A549 (cell line): ENCODE measurements around the gene TXNRD1. TPM values are rescaled to one million over a fixed set of nuclear protein-coding genes. Genes with fewer than 3 reads are reported as not detected.

Experiments used
- BHLHE40 ChIP-seq: IDR thresholded peaks from 2 replicates; pipeline ENCODE4 v1.6.1; 2012; ENCODE audit warnings: low read depth, low read length, inconsistent platforms
- CBX2 ChIP-seq: fragments of 200-600 bp; sonication (generic); IDR thresholded peaks from 2 replicates; pipeline ENCODE4 v1.6.1; 2016; ENCODE audit warnings: low read depth, mild to moderate bottlenecking, borderline replicate concordance
- CHD2 ChIP-seq: fragments of 150-350 bp; IDR thresholded peaks from 2 replicates; pipeline ENCODE4 v1.6.1; 2014; ENCODE audit warnings: low read length; ENCODE audit not compliant: partially characterized antibody
- CHD4 ChIP-seq: fragments of 200-600 bp; sonication (generic); IDR thresholded peaks from 2 replicates; pipeline ENCODE4 v1.6.1; 2016; ENCODE audit warnings: antibody characterized with exemption, mild to moderate bottlenecking, borderline replicate concordance
- EHMT2 ChIP-seq: fragments of 200-600 bp; sonication (generic); IDR thresholded peaks from 2 replicates; pipeline ENCODE4 v1.6.1; 2016; ENCODE audit warnings: antibody characterized with exemption, low read depth, mild to moderate bottlenecking, moderate library complexity
- FOSB ChIP-seq: fragments of 250-450 bp; sonication (Bioruptor Pico); IDR thresholded peaks from 2 replicates; pipeline ENCODE4 v1.5.0; 2020; ENCODE audit warnings: mild to moderate bottlenecking, moderate library complexity
- FOSL2 ChIP-seq, 2 experiments: fragments of 450-650 bp in 1 of 2; fragments of >200 bp in 1 of 2; sonication (Bioruptor Twin) in 1 of 2; formaldehyde crosslinking; IDR thresholded peaks; 2 replicates each; pipeline versions ENCODE4 v1.5.0 to v1.6.1; 2016 to 2020; ENCODE audit warnings: mild to moderate bottlenecking in 1 of 2, moderate library complexity in 1 of 2
- FOXS1 ChIP-seq: fragments of 250-450 bp; sonication (Bioruptor Pico); IDR thresholded peaks from 2 replicates; pipeline ENCODE4 v1.5.0; 2020; ENCODE audit warnings: mild to moderate bottlenecking, moderate library complexity
- GATA3 ChIP-seq: IDR thresholded peaks from 2 replicates; pipeline ENCODE4 v1.6.1; 2012; ENCODE audit warnings: borderline replicate concordance
- HDAC2 ChIP-seq: fragments of 200-600 bp; sonication (generic); IDR thresholded peaks from 2 replicates; pipeline ENCODE4 v1.6.1; 2016
- HOXA7 ChIP-seq: fragments of 250-450 bp; sonication (Bioruptor Pico); IDR thresholded peaks from 2 replicates; pipeline ENCODE4 v1.5.0; 2020; ENCODE audit warnings: mild to moderate bottlenecking, moderate library complexity
- HOXB5 ChIP-seq: fragments of 250-450 bp; sonication (Bioruptor Pico); IDR thresholded peaks from 2 replicates; pipeline ENCODE4 v1.5.0; 2020; ENCODE audit warnings: mild to moderate bottlenecking, moderate library complexity
- JUN ChIP-seq, 2 experiments: fragments of >200 bp; sonication (Bioruptor Twin); formaldehyde crosslinking; IDR thresholded peaks; 2 replicates in 1 of 2; 3 replicates in 1 of 2; pipeline ENCODE4 v1.6.1; 2016 to 2017
- KDM1A ChIP-seq: fragments of 200-600 bp; sonication (generic); IDR thresholded peaks from 2 replicates; pipeline ENCODE4 v1.6.1; 2016; ENCODE audit warnings: low read depth, mild to moderate bottlenecking
- MAFK ChIP-seq: fragments of 450-650 bp; IDR thresholded peaks from 2 replicates; pipeline ENCODE4 v1.6.1; 2014; ENCODE audit not compliant: partially characterized antibody
- MAZ ChIP-seq: fragments of 150-350 bp; IDR thresholded peaks from 2 replicates; pipeline ENCODE4 v1.6.1; 2014; ENCODE audit warnings: antibody characterized with exemption, low read depth, low read length, borderline replicate concordance
- NFE2L2 ChIP-seq: fragments of 150-350 bp; conservative IDR thresholded peaks from 2 replicates; pipeline ENCODE4 v1.6.1; 2014; ENCODE audit warnings: low read length
- PHF8 ChIP-seq: fragments of 200-600 bp; sonication (generic); IDR thresholded peaks from 2 replicates; pipeline ENCODE4 v1.6.1; 2016; ENCODE audit warnings: low read depth, mild to moderate bottlenecking, antibody characterized with exemption, moderate library complexity, borderline replicate concordance
- POLR2A ChIP-seq: IDR thresholded peaks from 2 replicates; pipeline ENCODE4 v1.6.1; 2012; ENCODE audit warnings: mild to moderate bottlenecking, low read length
- POLR2AphosphoS2 ChIP-seq: conservative IDR thresholded peaks from 2 replicates; pipeline ENCODE4 v1.6.1; 2012; ENCODE audit warnings: low read length, improper control_type of control experiment, inconsistent platforms
- RARB ChIP-seq: fragments of 250-450 bp; sonication (Bioruptor Pico); IDR thresholded peaks from 2 replicates; pipeline ENCODE4 v1.8.0; 2021; ENCODE audit warnings: mild to moderate bottlenecking, moderate library complexity
- RCOR1 ChIP-seq: fragments of 150-350 bp; IDR thresholded peaks from 2 replicates; pipeline ENCODE4 v1.6.1; 2014; ENCODE audit warnings: antibody characterized with exemption, low read length, low read depth
- RFX5 ChIP-seq: fragments of 450-650 bp; IDR thresholded peaks from 2 replicates; pipeline ENCODE4 v1.7.1; 2014; ENCODE audit warnings: antibody characterized with exemption, mild to moderate bottlenecking, moderate library complexity
- SREBF2 ChIP-seq: fragments of 450-650 bp; IDR thresholded peaks from 2 replicates; pipeline ENCODE4 v1.6.1; 2014; ENCODE audit warnings: mild to moderate bottlenecking, moderate library complexity
- ZNF302 ChIP-seq: fragments of 250-450 bp; sonication (Bioruptor Pico); IDR thresholded peaks from 2 replicates; pipeline ENCODE4 v1.9.0; 2021; ENCODE audit warnings: inconsistent platforms, mild to moderate bottlenecking, moderate library complexity
- polyA plus RNA-seq, 4 experiments: library from polyadenylated mRNA; depleted of rRNA in 3 of 4; stranded (reverse); fragments of >200 nt; fragmentation: RNase III in 1 of 4; extraction: RNeasy Plus Mini Kit Qiagen cat#74134 plus additional on column Dnase treatment in 1 of 4; gene quantifications; 2 replicates in 3 of 4; 3 replicates in 1 of 4; pipeline ENCODE4 v1.2.3, GENCODE V29; 2011 to 2017
- TF ChIP-seq, protein P1 (sequence below): fragments of 200-600 bp; sonication (generic); IDR thresholded peaks from 2 replicates; pipeline ENCODE4 v1.6.1; 2016; ENCODE audit warnings: antibody characterized with exemption, mild to moderate bottlenecking, moderate library complexity
- TF ChIP-seq, protein P2 (sequence below): fragments of >200 bp; sonication (Bioruptor Twin); formaldehyde crosslinking; IDR thresholded peaks from 2 replicates; pipeline ENCODE4 v1.6.1; 2016
- TF ChIP-seq, protein P3 (sequence below): fragments of >200 bp; sonication (Bioruptor Twin); formaldehyde crosslinking; IDR thresholded peaks from 3 replicates; pipeline ENCODE4 v1.5.1; 2016
- TF ChIP-seq, protein P4 (sequence below): fragments of 250-450 bp; sonication (Bioruptor Pico); IDR thresholded peaks from 2 replicates; pipeline ENCODE4 v1.5.0; 2020; ENCODE audit warnings: low read depth, mild to moderate bottlenecking, moderate library complexity
- TF ChIP-seq, protein P5 (sequence below): IDR thresholded peaks from 2 replicates; pipeline ENCODE4 v1.6.1; 2012
- TF ChIP-seq, protein P6 (sequence below): fragments of 250-450 bp; sonication (Bioruptor Pico); IDR thresholded peaks from 2 replicates; pipeline ENCODE4 v1.5.0; 2021; ENCODE audit warnings: mild to moderate bottlenecking, moderate library complexity, borderline replicate concordance
- TF ChIP-seq, protein P7 (sequence below): IDR thresholded peaks from 2 replicates; pipeline ENCODE4 v1.6.1; 2012
- TF ChIP-seq, protein P8 (sequence below): fragments of 450-650 bp; IDR thresholded peaks from 2 replicates; pipeline ENCODE4 v1.6.1; 2014; ENCODE audit warnings: antibody characterized with exemption

The TXNRD1 gene
- polyA plus RNA-seq, 2 of the 4 experiments (the other 2 are of a cell fraction) = 899 to 1,230 TPM

DNA sequence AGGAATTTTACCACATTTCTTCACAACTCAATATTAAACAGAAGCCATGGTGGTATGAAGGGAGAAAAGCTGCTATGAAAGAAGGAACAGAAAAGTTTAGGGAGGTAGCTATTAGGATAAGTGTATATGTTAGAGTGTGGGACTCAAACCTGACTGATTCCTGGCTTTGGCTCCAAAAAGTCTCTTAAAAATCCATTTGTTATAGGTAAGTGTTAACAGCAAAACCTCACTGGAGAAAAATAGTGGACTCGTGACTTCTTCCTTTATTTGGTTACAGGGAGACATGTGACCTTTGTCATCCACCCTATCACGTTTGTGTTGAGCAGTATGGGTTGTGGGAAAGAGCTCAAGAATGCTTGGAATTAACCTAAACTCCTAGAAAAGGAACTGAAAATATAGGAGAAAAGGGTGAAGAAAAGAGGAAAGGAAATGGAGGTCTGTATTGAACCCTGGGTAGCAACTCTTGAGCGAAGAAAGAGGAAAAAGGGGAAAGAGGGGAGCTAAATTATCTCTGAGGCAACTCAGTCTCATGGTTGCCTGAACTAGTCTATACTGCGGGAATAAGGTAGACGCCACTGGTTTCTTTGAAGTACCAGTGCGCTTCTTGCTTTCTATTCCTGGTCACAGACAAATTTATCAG lies 84.4 kb downstream of the TXNRD1 start (continued):
- TF ChIP-seq, protein P1, sequence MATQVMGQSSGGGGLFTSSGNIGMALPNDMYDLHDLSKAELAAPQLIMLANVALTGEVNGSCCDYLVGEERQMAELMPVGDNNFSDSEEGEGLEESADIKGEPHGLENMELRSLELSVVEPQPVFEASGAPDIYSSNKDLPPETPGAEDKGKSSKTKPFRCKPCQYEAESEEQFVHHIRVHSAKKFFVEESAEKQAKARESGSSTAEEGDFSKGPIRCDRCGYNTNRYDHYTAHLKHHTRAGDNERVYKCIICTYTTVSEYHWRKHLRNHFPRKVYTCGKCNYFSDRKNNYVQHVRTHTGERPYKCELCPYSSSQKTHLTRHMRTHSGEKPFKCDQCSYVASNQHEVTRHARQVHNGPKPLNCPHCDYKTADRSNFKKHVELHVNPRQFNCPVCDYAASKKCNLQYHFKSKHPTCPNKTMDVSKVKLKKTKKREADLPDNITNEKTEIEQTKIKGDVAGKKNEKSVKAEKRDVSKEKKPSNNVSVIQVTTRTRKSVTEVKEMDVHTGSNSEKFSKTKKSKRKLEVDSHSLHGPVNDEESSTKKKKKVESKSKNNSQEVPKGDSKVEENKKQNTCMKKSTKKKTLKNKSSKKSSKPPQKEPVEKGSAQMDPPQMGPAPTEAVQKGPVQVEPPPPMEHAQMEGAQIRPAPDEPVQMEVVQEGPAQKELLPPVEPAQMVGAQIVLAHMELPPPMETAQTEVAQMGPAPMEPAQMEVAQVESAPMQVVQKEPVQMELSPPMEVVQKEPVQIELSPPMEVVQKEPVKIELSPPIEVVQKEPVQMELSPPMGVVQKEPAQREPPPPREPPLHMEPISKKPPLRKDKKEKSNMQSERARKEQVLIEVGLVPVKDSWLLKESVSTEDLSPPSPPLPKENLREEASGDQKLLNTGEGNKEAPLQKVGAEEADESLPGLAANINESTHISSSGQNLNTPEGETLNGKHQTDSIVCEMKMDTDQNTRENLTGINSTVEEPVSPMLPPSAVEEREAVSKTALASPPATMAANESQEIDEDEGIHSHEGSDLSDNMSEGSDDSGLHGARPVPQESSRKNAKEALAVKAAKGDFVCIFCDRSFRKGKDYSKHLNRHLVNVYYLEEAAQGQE = no peak
- TF ChIP-seq CBX2 = no peak
- TF ChIP-seq, protein P2, sequence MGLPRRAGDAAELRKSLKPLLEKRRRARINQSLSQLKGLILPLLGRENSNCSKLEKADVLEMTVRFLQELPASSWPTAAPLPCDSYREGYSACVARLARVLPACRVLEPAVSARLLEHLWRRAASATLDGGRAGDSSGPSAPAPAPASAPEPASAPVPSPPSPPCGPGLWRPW = no peak
- TF ChIP-seq MAFK = no peak
- TF ChIP-seq FOSB (CRISPR knock-in tag) = peak; percentile 95
- TF ChIP-seq, protein P3, sequence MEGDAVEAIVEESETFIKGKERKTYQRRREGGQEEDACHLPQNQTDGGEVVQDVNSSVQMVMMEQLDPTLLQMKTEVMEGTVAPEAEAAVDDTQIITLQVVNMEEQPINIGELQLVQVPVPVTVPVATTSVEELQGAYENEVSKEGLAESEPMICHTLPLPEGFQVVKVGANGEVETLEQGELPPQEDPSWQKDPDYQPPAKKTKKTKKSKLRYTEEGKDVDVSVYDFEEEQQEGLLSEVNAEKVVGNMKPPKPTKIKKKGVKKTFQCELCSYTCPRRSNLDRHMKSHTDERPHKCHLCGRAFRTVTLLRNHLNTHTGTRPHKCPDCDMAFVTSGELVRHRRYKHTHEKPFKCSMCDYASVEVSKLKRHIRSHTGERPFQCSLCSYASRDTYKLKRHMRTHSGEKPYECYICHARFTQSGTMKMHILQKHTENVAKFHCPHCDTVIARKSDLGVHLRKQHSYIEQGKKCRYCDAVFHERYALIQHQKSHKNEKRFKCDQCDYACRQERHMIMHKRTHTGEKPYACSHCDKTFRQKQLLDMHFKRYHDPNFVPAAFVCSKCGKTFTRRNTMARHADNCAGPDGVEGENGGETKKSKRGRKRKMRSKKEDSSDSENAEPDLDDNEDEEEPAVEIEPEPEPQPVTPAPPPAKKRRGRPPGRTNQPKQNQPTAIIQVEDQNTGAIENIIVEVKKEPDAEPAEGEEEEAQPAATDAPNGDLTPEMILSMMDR = no peak
- no peak for TF ChIP-seq EHMT2
- TF ChIP-seq, protein P4, sequence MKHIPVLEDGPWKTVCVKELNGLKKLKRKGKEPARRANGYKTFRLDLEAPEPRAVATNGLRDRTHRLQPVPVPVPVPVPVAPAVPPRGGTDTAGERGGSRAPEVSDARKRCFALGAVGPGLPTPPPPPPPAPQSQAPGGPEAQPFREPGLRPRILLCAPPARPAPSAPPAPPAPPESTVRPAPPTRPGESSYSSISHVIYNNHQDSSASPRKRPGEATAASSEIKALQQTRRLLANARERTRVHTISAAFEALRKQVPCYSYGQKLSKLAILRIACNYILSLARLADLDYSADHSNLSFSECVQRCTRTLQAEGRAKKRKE (CRISPR knock-in tag) = peak; percentile 21
- TF ChIP-seq CHD4 = no peak
- TF ChIP-seq, protein P5, sequence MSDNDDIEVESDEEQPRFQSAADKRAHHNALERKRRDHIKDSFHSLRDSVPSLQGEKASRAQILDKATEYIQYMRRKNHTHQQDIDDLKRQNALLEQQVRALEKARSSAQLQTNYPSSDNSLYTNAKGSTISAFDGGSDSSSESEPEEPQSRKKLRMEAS = 0 out of 2 replicates have a peak, but pooled peaks have one; percentile 19
- TF ChIP-seq, protein P6, sequence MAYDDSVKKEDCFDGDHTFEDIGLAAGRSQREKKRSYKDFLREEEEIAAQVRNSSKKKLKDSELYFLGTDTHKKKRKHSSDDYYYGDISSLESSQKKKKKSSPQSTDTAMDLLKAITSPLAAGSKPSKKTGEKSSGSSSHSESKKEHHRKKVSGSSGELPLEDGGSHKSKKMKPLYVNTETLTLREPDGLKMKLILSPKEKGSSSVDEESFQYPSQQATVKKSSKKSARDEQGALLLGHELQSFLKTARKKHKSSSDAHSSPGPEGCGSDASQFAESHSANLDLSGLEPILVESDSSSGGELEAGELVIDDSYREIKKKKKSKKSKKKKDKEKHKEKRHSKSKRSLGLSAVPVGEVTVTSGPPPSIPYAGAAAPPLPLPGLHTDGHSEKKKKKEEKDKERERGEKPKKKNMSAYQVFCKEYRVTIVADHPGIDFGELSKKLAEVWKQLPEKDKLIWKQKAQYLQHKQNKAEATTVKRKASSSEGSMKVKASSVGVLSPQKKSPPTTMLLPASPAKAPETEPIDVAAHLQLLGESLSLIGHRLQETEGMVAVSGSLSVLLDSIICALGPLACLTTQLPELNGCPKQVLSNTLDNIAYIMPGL = peak; percentile 76
- no peak for TF ChIP-seq RCOR1
- no peak for TF ChIP-seq GATA3
- no peak for TF ChIP-seq RFX5
- no peak for TF ChIP-seq BHLHE40
- peak; percentile 50; the same call in 1 of the 2 replicates for TF ChIP-seq HOXB5 (CRISPR knock-in tag)
- peak; percentile 4 for TF ChIP-seq CHD2
- no peak for TF ChIP-seq FOSL2 (IDR thresholded peaks at IDR 0.05)
- TF ChIP-seq FOSL2 (CRISPR knock-in tag; IDR thresholded peaks at IDR 0.05) = 0 out of 2 replicates have a peak, but pooled peaks have one; percentile 33
- TF ChIP-seq SREBF2 = no peak
- no peak for TF ChIP-seq MAZ
- TF ChIP-seq, protein P7, sequence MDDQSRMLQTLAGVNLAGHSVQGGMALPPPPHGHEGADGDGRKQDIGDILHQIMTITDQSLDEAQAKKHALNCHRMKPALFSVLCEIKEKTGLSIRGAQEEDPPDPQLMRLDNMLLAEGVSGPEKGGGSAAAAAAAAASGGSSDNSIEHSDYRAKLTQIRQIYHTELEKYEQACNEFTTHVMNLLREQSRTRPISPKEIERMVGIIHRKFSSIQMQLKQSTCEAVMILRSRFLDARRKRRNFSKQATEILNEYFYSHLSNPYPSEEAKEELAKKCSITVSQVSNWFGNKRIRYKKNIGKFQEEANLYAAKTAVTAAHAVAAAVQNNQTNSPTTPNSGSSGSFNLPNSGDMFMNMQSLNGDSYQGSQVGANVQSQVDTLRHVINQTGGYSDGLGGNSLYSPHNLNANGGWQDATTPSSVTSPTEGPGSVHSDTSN = no peak
- TF ChIP-seq HDAC2 = no peak
- TF ChIP-seq, protein P8, sequence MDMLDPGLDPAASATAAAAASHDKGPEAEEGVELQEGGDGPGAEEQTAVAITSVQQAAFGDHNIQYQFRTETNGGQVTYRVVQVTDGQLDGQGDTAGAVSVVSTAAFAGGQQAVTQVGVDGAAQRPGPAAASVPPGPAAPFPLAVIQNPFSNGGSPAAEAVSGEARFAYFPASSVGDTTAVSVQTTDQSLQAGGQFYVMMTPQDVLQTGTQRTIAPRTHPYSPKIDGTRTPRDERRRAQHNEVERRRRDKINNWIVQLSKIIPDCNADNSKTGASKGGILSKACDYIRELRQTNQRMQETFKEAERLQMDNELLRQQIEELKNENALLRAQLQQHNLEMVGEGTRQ = peak; percentile 84
- no peak for TF ChIP-seq PHF8
- peak; percentile 98 for TF ChIP-seq POLR2AphosphoS2
- TF ChIP-seq POLR2A = no peak
- TF ChIP-seq ZNF302 = no peak
- peak in 1 of 2 experiments; percentile 54; a peak in 2 of 5 replicates for TF ChIP-seq JUN (IDR thresholded peaks at IDR 0.05)
- TF ChIP-seq FOXS1 (CRISPR knock-in tag) = no peak
- peak; percentile 95 for TF ChIP-seq HOXA7 (CRISPR knock-in tag)
- TF ChIP-seq RARB (CRISPR knock-in tag) = peak; percentile 65; the same call in 1 of the 2 replicates
- no peak for TF ChIP-seq KDM1A
- TF ChIP-seq NFE2L2 = no peak
